GM23338 (cell line): ENCODE measurements around the gene TSC22D2.

Experiments used
- CREB1 ChIP-seq: fragments of 250-450 bp; sonication (Bioruptor Pico); IDR thresholded peaks from 2 replicates; pipeline ENCODE4 v1.5.0; 2020; ENCODE audit warnings: low read depth, mild to moderate bottlenecking, moderate library complexity
- EZH2 ChIP-seq: fragments of 200-600 bp; sonication (generic); IDR thresholded peaks from one replicate; pipeline ENCODE4 v1.8.0; 2017; ENCODE audit warnings: antibody characterized with exemption, mild to moderate bottlenecking, low read depth; ENCODE audit not compliant: unreplicated experiment
- EZH2phosphoT487 ChIP-seq: fragments of 200-600 bp; sonication (generic); IDR thresholded peaks from one replicate; pipeline ENCODE4 v1.8.1; 2018; ENCODE audit warnings: antibody characterized with exemption; ENCODE audit not compliant: unreplicated experiment
- JUNB ChIP-seq: IDR thresholded peaks from one replicate; pipeline ENCODE4 v1.6.1; 2016; ENCODE audit warnings: antibody characterized with exemption; ENCODE audit not compliant: unreplicated experiment
- NANOG ChIP-seq: IDR thresholded peaks from 2 replicates; pipeline ENCODE4 v1.6.1; 2016; ENCODE audit warnings: antibody characterized with exemption, borderline replicate concordance
- POLR2AphosphoS5 ChIP-seq: IDR thresholded peaks from 2 replicates; pipeline ENCODE4 v1.6.1; 2016; ENCODE audit warnings: antibody characterized with exemption, low read depth
- STAT1 ChIP-seq: IDR thresholded peaks from one replicate; pipeline ENCODE4 v1.6.1; 2016; ENCODE audit warnings: antibody characterized with exemption; ENCODE audit not compliant: unreplicated experiment
- ZNF114 ChIP-seq: fragments of 250-450 bp; sonication (Bioruptor Pico); IDR thresholded peaks from 2 replicates; pipeline ENCODE4 v1.5.0; 2020; ENCODE audit warnings: mild to moderate bottlenecking, moderate library complexity
- ZNF331 ChIP-seq: fragments of 250-450 bp; sonication (Bioruptor Pico); IDR thresholded peaks from 2 replicates; pipeline ENCODE4 v1.5.0; 2020; ENCODE audit warnings: low read depth, mild to moderate bottlenecking, moderate library complexity
- TF ChIP-seq, protein P1 (sequence below), 2 experiments: fragments of 200-600 bp in 1 of 2; sonication (generic) in 1 of 2; conservative IDR thresholded peaks; 2 replicates each; pipeline versions ENCODE4 v1.5.1 to v1.6.1; 2016 to 2017; ENCODE audit warnings: antibody characterized with exemption in 2 of 2, low read depth in 2 of 2, mild to moderate bottlenecking in 2 of 2, moderate library complexity in 1 of 2
- TF ChIP-seq, protein P2 (sequence below): IDR thresholded peaks from one replicate; pipeline ENCODE4 v1.6.1; 2018; ENCODE audit warnings: antibody characterized with exemption; ENCODE audit not compliant: unreplicated experiment
- TF ChIP-seq, protein P3 (sequence below): IDR thresholded peaks from 2 replicates; pipeline ENCODE4 v1.6.1; 2016; ENCODE audit warnings: antibody characterized with exemption
- TF ChIP-seq, protein P4 (sequence below): fragments of 250-450 bp; sonication (Bioruptor Pico); IDR thresholded peaks from 2 replicates; pipeline ENCODE4 v1.5.0; 2020; ENCODE audit warnings: mild to moderate bottlenecking, moderate library complexity

DNA sequence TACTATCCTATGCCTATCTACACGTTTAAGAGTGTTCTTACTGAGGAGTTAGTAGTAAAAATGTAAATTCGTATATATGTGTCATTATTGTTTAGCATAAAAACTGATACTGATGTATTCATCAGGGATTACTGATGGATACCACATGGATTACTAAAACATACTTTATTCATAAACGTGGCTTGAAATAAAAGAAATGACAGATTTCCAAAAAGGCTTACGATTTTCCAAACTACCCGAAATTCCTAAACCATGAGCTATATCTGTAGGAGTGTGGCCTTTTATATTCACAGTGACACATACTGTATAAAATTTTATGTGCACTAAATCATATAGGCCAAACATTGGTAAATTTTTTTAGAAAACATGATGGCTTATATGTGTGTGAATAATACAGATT is 6.9 kb downstream of the TSC22D2 start:
- TF ChIP-seq, protein P1, sequence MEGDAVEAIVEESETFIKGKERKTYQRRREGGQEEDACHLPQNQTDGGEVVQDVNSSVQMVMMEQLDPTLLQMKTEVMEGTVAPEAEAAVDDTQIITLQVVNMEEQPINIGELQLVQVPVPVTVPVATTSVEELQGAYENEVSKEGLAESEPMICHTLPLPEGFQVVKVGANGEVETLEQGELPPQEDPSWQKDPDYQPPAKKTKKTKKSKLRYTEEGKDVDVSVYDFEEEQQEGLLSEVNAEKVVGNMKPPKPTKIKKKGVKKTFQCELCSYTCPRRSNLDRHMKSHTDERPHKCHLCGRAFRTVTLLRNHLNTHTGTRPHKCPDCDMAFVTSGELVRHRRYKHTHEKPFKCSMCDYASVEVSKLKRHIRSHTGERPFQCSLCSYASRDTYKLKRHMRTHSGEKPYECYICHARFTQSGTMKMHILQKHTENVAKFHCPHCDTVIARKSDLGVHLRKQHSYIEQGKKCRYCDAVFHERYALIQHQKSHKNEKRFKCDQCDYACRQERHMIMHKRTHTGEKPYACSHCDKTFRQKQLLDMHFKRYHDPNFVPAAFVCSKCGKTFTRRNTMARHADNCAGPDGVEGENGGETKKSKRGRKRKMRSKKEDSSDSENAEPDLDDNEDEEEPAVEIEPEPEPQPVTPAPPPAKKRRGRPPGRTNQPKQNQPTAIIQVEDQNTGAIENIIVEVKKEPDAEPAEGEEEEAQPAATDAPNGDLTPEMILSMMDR (conservative IDR thresholded peaks at IDR 0.05; ENCODE audit: low read depth in 2 of 2), result no peak
- TF ChIP-seq EZH2 (no peak), EZH2phosphoT487 (no peak), POLR2AphosphoS5 (no peak), NANOG (no peak), ZNF114 (CRISPR knock-in tag) (no peak), ZNF331 (no peak), JUNB (no peak), CREB1 (CRISPR knock-in tag) (no peak), STAT1 (no peak)
- TF ChIP-seq, protein P2, sequence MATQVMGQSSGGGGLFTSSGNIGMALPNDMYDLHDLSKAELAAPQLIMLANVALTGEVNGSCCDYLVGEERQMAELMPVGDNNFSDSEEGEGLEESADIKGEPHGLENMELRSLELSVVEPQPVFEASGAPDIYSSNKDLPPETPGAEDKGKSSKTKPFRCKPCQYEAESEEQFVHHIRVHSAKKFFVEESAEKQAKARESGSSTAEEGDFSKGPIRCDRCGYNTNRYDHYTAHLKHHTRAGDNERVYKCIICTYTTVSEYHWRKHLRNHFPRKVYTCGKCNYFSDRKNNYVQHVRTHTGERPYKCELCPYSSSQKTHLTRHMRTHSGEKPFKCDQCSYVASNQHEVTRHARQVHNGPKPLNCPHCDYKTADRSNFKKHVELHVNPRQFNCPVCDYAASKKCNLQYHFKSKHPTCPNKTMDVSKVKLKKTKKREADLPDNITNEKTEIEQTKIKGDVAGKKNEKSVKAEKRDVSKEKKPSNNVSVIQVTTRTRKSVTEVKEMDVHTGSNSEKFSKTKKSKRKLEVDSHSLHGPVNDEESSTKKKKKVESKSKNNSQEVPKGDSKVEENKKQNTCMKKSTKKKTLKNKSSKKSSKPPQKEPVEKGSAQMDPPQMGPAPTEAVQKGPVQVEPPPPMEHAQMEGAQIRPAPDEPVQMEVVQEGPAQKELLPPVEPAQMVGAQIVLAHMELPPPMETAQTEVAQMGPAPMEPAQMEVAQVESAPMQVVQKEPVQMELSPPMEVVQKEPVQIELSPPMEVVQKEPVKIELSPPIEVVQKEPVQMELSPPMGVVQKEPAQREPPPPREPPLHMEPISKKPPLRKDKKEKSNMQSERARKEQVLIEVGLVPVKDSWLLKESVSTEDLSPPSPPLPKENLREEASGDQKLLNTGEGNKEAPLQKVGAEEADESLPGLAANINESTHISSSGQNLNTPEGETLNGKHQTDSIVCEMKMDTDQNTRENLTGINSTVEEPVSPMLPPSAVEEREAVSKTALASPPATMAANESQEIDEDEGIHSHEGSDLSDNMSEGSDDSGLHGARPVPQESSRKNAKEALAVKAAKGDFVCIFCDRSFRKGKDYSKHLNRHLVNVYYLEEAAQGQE, result no peak
- TF ChIP-seq, protein P3, sequence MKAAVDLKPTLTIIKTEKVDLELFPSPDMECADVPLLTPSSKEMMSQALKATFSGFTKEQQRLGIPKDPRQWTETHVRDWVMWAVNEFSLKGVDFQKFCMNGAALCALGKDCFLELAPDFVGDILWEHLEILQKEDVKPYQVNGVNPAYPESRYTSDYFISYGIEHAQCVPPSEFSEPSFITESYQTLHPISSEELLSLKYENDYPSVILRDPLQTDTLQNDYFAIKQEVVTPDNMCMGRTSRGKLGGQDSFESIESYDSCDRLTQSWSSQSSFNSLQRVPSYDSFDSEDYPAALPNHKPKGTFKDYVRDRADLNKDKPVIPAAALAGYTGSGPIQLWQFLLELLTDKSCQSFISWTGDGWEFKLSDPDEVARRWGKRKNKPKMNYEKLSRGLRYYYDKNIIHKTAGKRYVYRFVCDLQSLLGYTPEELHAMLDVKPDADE, result no peak
- TF ChIP-seq, protein P4, sequence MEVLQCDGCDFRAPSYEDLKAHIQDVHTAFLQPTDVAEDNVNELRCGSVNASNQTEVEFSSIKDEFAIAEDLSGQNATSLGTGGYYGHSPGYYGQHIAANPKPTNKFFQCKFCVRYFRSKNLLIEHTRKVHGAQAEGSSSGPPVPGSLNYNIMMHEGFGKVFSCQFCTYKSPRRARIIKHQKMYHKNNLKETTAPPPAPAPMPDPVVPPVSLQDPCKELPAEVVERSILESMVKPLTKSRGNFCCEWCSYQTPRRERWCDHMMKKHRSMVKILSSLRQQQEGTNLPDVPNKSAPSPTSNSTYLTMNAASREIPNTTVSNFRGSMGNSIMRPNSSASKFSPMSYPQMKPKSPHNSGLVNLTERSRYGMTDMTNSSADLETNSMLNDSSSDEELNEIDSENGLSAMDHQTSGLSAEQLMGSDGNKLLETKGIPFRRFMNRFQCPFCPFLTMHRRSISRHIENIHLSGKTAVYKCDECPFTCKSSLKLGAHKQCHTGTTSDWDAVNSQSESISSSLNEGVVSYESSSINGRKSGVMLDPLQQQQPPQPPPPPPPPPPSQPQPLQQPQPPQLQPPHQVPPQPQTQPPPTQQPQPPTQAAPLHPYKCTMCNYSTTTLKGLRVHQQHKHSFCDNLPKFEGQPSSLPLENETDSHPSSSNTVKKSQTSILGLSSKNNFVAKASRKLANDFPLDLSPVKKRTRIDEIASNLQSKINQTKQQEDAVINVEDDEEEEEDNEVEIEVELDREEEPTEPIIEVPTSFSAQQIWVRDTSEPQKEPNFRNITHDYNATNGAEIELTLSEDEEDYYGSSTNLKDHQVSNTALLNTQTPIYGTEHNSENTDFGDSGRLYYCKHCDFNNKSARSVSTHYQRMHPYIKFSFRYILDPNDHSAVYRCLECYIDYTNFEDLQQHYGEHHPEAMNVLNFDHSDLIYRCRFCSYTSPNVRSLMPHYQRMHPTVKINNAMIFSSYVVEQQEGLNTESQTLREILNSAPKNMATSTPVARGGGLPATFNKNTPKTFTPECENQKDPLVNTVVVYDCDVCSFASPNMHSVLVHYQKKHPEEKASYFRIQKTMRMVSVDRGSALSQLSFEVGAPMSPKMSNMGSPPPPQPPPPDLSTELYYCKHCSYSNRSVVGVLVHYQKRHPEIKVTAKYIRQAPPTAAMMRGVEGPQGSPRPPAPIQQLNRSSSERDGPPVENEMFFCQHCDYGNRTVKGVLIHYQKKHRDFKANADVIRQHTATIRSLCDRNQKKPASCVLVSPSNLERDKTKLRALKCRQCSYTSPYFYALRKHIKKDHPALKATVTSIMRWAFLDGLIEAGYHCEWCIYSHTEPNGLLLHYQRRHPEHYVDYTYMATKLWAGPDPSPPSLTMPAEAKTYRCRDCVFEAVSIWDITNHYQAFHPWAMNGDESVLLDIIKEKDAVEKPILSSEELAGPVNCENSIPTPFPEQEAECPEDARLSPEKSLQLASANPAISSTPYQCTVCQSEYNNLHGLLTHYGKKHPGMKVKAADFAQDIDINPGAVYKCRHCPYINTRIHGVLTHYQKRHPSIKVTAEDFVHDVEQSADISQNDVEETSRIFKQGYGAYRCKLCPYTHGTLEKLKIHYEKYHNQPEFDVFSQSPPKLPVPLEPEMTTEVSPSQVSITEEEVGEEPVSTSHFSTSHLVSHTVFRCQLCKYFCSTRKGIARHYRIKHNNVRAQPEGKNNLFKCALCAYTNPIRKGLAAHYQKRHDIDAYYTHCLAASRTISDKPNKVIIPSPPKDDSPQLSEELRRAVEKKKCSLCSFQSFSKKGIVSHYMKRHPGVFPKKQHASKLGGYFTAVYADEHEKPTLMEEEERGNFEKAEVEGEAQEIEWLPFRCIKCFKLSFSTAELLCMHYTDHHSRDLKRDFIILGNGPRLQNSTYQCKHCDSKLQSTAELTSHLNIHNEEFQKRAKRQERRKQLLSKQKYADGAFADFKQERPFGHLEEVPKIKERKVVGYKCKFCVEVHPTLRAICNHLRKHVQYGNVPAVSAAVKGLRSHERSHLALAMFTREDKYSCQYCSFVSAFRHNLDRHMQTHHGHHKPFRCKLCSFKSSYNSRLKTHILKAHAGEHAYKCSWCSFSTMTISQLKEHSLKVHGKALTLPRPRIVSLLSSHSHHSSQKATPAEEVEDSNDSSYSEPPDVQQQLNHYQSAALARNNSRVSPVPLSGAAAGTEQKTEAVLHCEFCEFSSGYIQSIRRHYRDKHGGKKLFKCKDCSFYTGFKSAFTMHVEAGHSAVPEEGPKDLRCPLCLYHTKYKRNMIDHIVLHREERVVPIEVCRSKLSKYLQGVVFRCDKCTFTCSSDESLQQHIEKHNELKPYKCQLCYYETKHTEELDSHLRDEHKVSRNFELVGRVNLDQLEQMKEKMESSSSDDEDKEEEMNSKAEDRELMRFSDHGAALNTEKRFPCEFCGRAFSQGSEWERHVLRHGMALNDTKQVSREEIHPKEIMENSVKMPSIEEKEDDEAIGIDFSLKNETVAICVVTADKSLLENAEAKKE (CRISPR knock-in tag), result no peak
